ENCODE data around the gene OR51S1. TPM values are rescaled to one million over a fixed set of nuclear protein-coding genes. Genes with fewer than 3 reads are reported as not detected.
"Not testable (repeated sequence)": the region's sequence is repeated elsewhere in the genome, so short reads cannot be mapped to it uniquely, and the experiment has no call there.

The OR51S1 gene
- total RNA-seq, 3 donors from 2014 or later, result not detected

DNA sequence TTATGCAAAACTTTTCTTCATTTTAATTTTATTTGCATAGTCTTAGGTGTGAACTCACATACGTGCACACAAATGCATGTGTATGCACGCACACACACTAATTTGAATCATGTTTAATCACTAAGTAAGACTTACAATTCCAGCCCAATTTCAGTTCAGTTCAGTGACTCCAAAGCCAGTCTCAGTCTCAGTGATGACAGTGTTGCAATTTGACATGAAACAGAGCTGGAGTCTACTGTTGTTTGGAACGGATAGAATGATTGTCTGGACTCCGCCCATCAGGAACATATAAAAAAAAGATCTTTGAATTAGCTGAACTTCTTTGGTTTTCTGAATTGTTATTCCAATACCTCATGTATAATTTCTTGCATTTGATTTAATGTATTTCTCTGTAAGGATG is 14.9 kb upstream of the OR51S1 start:
- Histone ChIP-seq H3K27ac (no peak overlapping the region), H3K27me3 (no peaks in the 10 kb centered on the region)
- intact Hi-C loops (cut with DNase I; ENCODE audit: low total_unique reads), result no loop called here

DNA sequence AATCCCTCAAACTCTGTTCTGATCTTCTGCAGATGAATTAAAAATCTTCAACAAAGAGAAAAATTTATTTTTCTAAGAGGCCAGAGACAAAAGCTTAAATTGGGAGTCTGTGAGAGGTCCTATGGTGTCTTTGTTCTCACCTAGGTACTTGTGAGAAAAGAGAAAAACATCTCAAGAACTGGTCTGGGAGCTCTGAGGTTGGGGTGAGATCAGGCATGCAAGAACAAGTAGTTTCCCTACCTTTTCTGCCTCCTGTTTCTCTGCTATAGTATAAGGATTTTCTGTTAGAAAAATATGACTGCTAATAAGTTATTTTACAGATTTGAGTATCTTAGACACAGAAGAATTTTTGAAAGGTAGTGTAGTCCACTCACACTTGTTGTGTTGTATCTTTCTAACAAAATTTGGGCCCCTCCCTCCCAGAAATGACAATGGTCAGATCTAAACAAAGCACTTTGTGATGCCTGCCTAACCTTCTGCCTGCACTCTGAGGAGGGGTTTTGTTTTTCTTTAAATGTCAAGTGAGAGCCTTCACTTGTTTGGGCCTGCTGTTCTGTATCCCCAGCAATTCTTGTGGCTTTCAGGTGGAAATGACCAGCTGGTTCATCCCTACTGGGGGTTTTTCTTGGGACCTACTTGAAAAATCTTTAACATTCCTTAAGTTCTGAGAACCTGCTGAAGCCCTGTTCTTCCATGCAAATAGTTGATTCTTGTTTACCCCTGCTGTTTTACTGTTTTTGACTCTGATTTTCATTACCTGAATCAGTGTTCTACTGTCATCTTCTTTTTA is 13.6 kb upstream of the OR51S1 start:
- intact Hi-C loops (cut with DNase I; ENCODE audit: low total_unique reads), result no loop called here
- DNase-seq (ENCODE audit: low spot score in 2 of 2), result no peak
- no peak overlapping the region for H3K27ac ChIP-seq
- no peaks in the 10 kb centered on the region for H3K27me3 ChIP-seq
- TF ChIP-seq, protein P1, sequence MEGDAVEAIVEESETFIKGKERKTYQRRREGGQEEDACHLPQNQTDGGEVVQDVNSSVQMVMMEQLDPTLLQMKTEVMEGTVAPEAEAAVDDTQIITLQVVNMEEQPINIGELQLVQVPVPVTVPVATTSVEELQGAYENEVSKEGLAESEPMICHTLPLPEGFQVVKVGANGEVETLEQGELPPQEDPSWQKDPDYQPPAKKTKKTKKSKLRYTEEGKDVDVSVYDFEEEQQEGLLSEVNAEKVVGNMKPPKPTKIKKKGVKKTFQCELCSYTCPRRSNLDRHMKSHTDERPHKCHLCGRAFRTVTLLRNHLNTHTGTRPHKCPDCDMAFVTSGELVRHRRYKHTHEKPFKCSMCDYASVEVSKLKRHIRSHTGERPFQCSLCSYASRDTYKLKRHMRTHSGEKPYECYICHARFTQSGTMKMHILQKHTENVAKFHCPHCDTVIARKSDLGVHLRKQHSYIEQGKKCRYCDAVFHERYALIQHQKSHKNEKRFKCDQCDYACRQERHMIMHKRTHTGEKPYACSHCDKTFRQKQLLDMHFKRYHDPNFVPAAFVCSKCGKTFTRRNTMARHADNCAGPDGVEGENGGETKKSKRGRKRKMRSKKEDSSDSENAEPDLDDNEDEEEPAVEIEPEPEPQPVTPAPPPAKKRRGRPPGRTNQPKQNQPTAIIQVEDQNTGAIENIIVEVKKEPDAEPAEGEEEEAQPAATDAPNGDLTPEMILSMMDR (IDR thresholded peaks at IDR 0.05), result no peak
- TF ChIP-seq POLR2AphosphoS5 (IDR thresholded peaks at IDR 0.05) (no peak), POLR2A (IDR thresholded peaks at IDR 0.05) (no peak)
- no peaks in the 10 kb centered on the region for H3K4me1 ChIP-seq
- peaks cover 0 to 13% of the 10 kb centered on the region in 2 donors for H3K9me3 ChIP-seq
- no peaks in the 10 kb centered on the region for H3K36me3 ChIP-seq
- no peak overlapping the region for H3K4me3 ChIP-seq

More for the DNA sequence above, 14.9 kb upstream of the OR51S1 start:
- peaks cover 0 to 13% of the 10 kb centered on the region in 2 donors for H3K9me3 ChIP-seq
- H3K4me1 ChIP-seq, result no peaks in the 10 kb centered on the region
- no peak for DNase-seq (ENCODE audit: low spot score in 2 of 2)
- H3K36me3 ChIP-seq, result no peaks in the 10 kb centered on the region
- TF ChIP-seq, protein P1 (IDR thresholded peaks at IDR 0.05), result no peak
- TF ChIP-seq POLR2AphosphoS5 (IDR thresholded peaks at IDR 0.05) (no peak), POLR2A (IDR thresholded peaks at IDR 0.05) (no peak)
- no peak overlapping the region for H3K4me3 ChIP-seq

DNA sequence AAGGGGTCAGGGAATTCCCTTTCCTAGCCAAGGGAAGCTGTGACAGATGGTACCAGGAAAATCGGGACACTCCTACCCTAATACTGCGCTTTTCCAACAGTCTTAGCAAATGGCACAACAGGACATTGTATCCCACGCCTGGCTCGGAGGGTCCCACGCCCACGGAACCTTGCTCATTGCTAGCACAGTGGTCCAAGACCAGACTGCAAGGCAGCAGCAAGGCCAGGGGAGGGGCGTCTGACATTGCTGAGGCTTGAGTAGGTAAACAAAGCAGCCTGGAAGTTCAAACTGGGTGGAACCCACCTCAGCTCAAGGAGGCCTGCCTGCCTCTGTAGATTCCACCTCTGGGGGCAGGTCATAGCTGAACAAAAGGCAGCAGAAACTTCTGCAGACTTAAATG is 5.3 kb upstream of the OR51S1 start:
- H3K9me3 ChIP-seq; DNase-seq (ENCODE audit: low spot score in 2 of 2); H3K27ac ChIP-seq; H3K36me3 ChIP-seq; H3K4me1 ChIP-seq; H3K27me3 ChIP-seq; intact Hi-C loops (cut with DNase I; ENCODE audit: low total_unique reads); H3K4me3 ChIP-seq: not testable (repeated sequence)

DNA sequence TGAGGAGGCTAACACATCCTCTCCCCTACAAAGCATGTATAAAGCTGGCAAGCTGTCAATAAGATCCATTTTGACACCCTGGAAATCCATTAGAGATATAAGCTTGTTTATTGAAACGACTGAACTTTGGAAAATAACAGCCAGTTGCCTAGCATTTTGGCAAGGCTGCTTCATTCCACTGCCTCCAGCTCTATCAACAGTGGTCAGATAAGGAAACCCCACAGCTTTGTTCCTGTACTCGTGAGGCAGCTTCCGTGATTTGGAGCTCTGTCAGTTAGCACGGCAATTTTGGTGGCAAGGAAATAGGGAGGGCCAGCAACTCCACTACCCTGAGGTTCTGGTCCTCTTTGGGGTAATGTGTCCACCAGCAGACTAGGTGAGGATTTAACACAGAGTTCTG is 2.0 kb upstream of the OR51S1 start:
- peaks cover 0 to 3% of the 10 kb centered on the region in 2 donors for H3K27me3 ChIP-seq
- H3K27ac ChIP-seq, result no peak overlapping the region
- intact Hi-C loops (cut with DNase I; ENCODE audit: low total_unique reads), result no loop called here
- H3K4me3 ChIP-seq, result no peak overlapping the region
- no peaks in the 10 kb centered on the region for H3K4me1 ChIP-seq
- no peaks in the 10 kb centered on the region for H3K9me3 ChIP-seq
- no peaks in the 10 kb centered on the region for H3K36me3 ChIP-seq
- TF ChIP-seq, protein P1 (IDR thresholded peaks at IDR 0.05), result no peak
- TF ChIP-seq POLR2A (IDR thresholded peaks at IDR 0.05) (no peak), POLR2AphosphoS5 (IDR thresholded peaks at IDR 0.05) (no peak)
- no peak for DNase-seq (ENCODE audit: low spot score in 2 of 2)

DNA sequence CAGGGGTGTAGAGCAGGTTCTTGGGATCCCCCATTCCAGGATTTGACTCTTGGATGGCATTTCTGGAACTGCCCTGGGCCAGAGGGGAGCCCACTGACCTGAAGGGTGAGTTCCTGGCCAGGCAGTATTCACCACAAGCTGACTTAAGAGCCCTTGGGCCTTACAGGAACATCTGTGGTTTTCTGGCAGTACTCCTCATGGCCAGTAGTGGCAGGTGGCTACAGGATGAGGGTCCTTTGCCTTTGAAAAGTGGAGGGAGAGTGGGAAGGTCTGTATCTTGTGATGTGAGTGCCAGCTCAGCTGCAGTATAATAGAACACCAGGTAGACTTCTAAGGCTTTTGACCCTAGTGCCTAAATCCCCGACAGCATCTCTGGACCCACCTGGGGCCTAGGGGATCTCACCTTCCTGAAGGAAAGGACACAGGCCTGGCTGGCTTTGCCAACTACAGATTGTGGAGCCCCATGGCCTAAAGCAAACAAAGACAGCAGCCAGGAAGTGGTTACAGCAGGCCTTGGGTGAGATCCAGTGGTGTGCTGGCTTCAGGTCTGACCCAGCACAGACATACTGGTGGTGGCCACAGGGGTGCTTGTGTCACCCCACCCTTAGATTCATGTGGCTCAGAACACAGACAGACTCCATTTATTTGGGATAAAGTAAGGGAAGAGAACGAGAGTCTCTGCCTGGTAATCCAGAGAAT is 9.0 kb downstream of the OR51S1 start:
- TF ChIP-seq, protein P1 (IDR thresholded peaks at IDR 0.05), result no peak
- no peak for TF ChIP-seq POLR2AphosphoS5 (IDR thresholded peaks at IDR 0.05)
- no peak for TF ChIP-seq POLR2A (IDR thresholded peaks at IDR 0.05)
- no peaks in the 10 kb centered on the region for H3K9me3 ChIP-seq
- no peak overlapping the region for H3K27ac ChIP-seq
- H3K36me3 ChIP-seq, result no peaks in the 10 kb centered on the region
- no peak for DNase-seq (ENCODE audit: low spot score in 2 of 2)
- H3K27me3 ChIP-seq, result no peaks in the 10 kb centered on the region
- intact Hi-C loops (cut with DNase I; ENCODE audit: low total_unique reads), result no loop called here
- H3K4me1 ChIP-seq, result no peaks in the 10 kb centered on the region
- H3K4me3 ChIP-seq, result no peak overlapping the region
